GM21723 (cell line): ENCODE results near the gene CHD3.
A peak's percentile ranks its signal among the peaks of the same experiment; 100 is the strongest.

Experiments used
- ATAC-seq: cut with Tn5 transposase; IDR thresholded peaks from one replicate; pipeline ENCODE4 v1.9.1; 2021; ENCODE audit warnings: mild to moderate bottlenecking, moderate library complexity; ENCODE audit not compliant: unreplicated experiment

Gene CHD3

GRCh38 chr17:7893187-7893880, 4.7 kb downstream of the CHD3 start:
- no peak for ATAC-seq

GRCh38 chr17:7894226-7894625, 5.6 kb downstream of the CHD3 start:
- no peak for ATAC-seq

GRCh38 chr17:7894866-7895265, 6.3 kb downstream of the CHD3 start:
- no peak for ATAC-seq

GRCh38 chr17:7897090-7897489, 8.5 kb downstream of the CHD3 start:
- ATAC-seq = no peak

- no peak for ATAC-seq
Observed at GRCh38 chr17:7897773-7898172, 9.2 kb downstream of the CHD3 start.

- no peak for ATAC-seq
Observed at GRCh38 chr17:7903154-7904103, 14.8 kb downstream of the CHD3 start.

- no peak for ATAC-seq
Observed at GRCh38 chr17:7909089-7909488, 20.5 kb downstream of the CHD3 start.

GRCh38 chr17:7910281-7910680, 21.7 kb downstream of the CHD3 start:
- ATAC-seq = no peak

GRCh38 chr17:7910711-7911110, 22.1 kb downstream of the CHD3 start:
- no peak for ATAC-seq

- no peak for ATAC-seq
Observed at GRCh38 chr17:7911116-7911515, 22.5 kb downstream of the CHD3 start.

GRCh38 chr17:7912927-7913524, 24.4 kb downstream of the CHD3 start:
- ATAC-seq = no peak

GRCh38 chr17:7915179-7915610, 26.6 kb downstream of the CHD3 start:
- ATAC-seq = no peak

- ATAC-seq = peak; percentile 72
Observed at GRCh38 chr17:7915611-7916384, 27.2 kb downstream of the CHD3 start, which contains the start of gene RNF227. TSS of gene RNF227 (minus strand) at chr17:7916289. CDS start at chr17:7916195, 94 bp downstream.

- no peak for ATAC-seq
Observed at GRCh38 chr17:7916385-7916682, 27.7 kb downstream of the CHD3 start.

- no peak for ATAC-seq
Observed at GRCh38 chr17:7916808-7917207, 28.2 kb downstream of the CHD3 start.

- ATAC-seq = no peak
Observed at GRCh38 chr17:7922269-7922844, 33.8 kb downstream of the CHD3 start.

GRCh38 chr17:7922845-7923628, 34.4 kb downstream of the CHD3 start:
- ATAC-seq = no peak

- no peak for ATAC-seq
Observed at GRCh38 chr17:7927596-7927995, 39.0 kb downstream of the CHD3 start.

- ATAC-seq = no peak
Observed at GRCh38 chr17:7929158-7930023, 40.8 kb downstream of the CHD3 start, which contains the start of gene KCNAB3. TSS of gene KCNAB3 (minus strand) at chr17:7929856. CDS start at chr17:7929435, 421 bp downstream.
